Measurements from ENCODE around the gene SMC4. TPM values are rescaled to one million over a fixed set of nuclear protein-coding genes. Genes with fewer than 3 reads are reported as not detected.

The SMC4 gene
- total and polyA plus RNA-seq, 2 of the 8 experiments (the other 6 are each of a cell fraction or from before 2014, with no cell fraction given) = 26.6 to 118 TPM

GRCh38 chr3:160393346-160394008 is 6.0 kb upstream of the SMC4 start (continued):
- no peak for TF ChIP-seq RNF2 (IDR thresholded peaks at IDR 0.05; ENCODE audit: borderline replicate concordance, low read depth, low read length, missing control alignments, poor library complexity, severe bottlenecking)
- no peak for TF ChIP-seq POU5F1 (IDR thresholded peaks at IDR 0.05; ENCODE audit: low read depth, low read length)
- no peak for TF ChIP-seq CREB1 (IDR thresholded peaks at IDR 0.05)
- no peak for TF ChIP-seq SAP30 (IDR thresholded peaks at IDR 0.05; ENCODE audit: insufficient read depth, insufficient replicate concordance, low read length)
- TF ChIP-seq BCL11A (IDR thresholded peaks at IDR 0.05; ENCODE audit: low read depth in 2 of 2, low read length in 2 of 2) = no peak
- no peak for TF ChIP-seq MAX (IDR thresholded peaks at IDR 0.05)
- no peak for TF ChIP-seq GABPA (IDR thresholded peaks at IDR 0.05; ENCODE audit: borderline replicate concordance, insufficient read depth, low read length)
- TF ChIP-seq KDM1A (IDR thresholded peaks at IDR 0.05; ENCODE audit: borderline replicate concordance, low read length) = no peak
